LNCAP (cell line): ENCODE results near the gene CDH13.

Experiments used
- CTCF ChIP-seq: fragments of 450-650 bp; IDR thresholded peaks from 2 replicates; pipeline ENCODE4 v1.5.1; 2017; ENCODE audit warnings: mild to moderate bottlenecking

CDH13 gene

GRCh38 chr16:83010776-83011720 is 384.3 kb downstream of the CDH13 start:
- no peak for TF ChIP-seq CTCF

DNA sequence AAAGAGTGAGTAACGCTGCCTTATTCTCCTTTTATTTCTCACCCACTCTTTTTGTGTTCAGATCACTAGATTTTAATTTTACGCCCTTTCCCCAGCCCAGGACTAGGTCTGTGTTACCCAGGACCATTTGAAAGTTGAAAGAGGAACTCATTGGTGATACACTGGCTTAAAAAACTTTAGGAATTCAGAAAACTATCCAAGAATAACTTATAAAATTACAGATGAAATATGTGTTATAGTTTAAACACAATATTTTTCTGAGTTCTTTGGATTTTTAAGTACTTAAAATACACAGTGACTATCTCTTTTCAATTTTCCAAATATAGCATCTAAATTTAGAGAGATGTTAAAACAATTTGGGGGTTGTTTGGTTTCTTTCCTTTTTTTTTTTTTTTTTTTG is 385.2 kb downstream of the CDH13 start:
- no peak for TF ChIP-seq CTCF

- TF ChIP-seq CTCF = no peak
Observed at GRCh38 chr16:83013071-83013470, 386.3 kb downstream of the CDH13 start.

DNA sequence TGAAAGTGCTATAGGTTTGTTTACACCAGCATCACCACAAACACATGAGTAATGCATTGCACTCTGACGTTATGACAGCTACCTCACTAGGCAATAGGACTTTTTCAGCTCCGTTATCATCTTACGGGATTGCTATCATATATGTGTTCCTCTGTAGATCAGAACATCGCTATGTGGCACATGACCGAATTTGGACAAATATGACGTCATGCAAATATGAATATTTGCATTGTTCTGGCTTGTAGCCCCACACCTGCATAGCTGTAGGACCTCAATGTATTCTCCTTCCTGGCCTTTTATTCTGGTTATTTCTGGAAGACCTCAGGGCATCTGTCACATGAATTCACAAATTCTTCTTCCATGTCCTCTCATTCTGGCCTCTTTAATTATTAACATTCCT is 393.2 kb downstream of the CDH13 start:
- TF ChIP-seq CTCF = no peak

DNA sequence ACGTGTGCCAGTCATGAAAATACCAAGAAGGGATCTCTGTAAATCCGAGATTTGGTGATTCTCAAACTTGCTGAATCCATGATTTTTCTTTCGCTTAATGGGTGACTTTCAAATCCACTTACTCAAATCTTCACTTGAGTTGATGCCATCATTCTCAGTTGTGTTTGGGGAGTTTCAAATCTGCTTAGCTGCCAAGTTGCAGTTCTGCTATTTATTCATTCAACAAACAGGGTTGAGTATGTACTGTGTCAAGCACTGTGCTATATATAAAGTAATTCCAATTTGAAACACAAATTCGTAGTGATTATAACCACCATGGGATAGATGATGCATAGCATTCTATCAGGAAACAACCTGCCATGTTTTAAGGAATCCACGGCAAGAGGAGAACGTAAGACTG is 394.3 kb downstream of the CDH13 start:
- no peak for TF ChIP-seq CTCF

- no peak for TF ChIP-seq CTCF
Observed at GRCh38 chr16:83021746-83022145, 395.0 kb downstream of the CDH13 start.

DNA sequence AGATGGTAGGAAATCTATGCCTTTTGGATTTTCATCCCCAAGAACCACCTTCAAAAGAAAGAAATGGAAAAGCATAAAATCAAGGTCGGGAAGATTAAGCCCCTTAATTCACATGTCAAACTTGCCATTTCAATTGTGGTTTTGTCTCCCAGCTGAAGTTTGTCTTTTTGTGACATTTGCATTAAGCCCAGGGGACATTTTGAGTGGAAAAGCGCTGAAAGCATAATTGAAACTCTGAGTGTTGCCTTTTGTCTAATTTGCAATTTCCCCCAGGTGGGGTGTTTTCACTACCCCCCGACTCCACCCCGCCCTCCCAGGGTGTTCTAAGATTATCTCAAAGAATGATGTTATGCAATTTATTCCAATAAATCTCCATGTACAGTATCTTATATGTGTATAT is 396.2 kb downstream of the CDH13 start:
- TF ChIP-seq CTCF = no peak
